SU-DHL-6 (cell line): Measurements from ENCODE around the gene RNF7.

Experiments used
- H2AFZ ChIP-seq: fragments of 200-600 bp; sonication (generic); 2 replicates; pipeline ENCODE4 v1.6.1; 2014; ENCODE audit warnings: low read depth, mild to moderate bottlenecking, moderate library complexity, mixed read lengths, antibody characterized with exemption, low read length; ENCODE audit not compliant: severe bottlenecking
- H3F3A ChIP-seq: fragments of 200-600 bp; shearing (Covaris generic); 2 replicates; pipeline ENCODE4 v1.6.0; 2016; ENCODE audit warnings: antibody characterized with exemption, mild to moderate bottlenecking; ENCODE audit not compliant: insufficient read depth
- H3K27ac ChIP-seq: fragments of 200-600 bp; sonication (generic); 2 replicates; pipeline ENCODE4 v1.5.1; 2016; ENCODE audit warnings: low read depth, mild to moderate bottlenecking, low read length, moderate library complexity, mixed read lengths
- H3K27me3 ChIP-seq: fragments of 200-600 bp; sonication (generic), shearing (Covaris generic); 2 replicates; pipeline ENCODE4 v1.6.0; 2014; ENCODE audit warnings: mild to moderate bottlenecking, low read length
- H3K36me3 ChIP-seq: fragments of 200-600 bp; sonication (generic); 2 replicates; pipeline ENCODE4 v1.6.1; 2014; ENCODE audit warnings: mild to moderate bottlenecking, low read length, mixed read lengths
- H3K4me2 ChIP-seq: fragments of 300-600, 200-600 bp; shearing (Covaris generic), sonication (generic); 2 replicates; pipeline ENCODE4 v1.6.0; 2014; ENCODE audit warnings: low read length, low read depth, mild to moderate bottlenecking; ENCODE audit not compliant: poor library complexity, severe bottlenecking
- H3K4me3 ChIP-seq: fragments of 200-600 bp; sonication (generic); 2 replicates; pipeline ENCODE4 v1.5.1; 2014; ENCODE audit warnings: antibody characterized with exemption, low read length, mild to moderate bottlenecking, mixed read lengths; ENCODE audit not compliant: insufficient read depth, poor library complexity, severe bottlenecking
- H3K79me2 ChIP-seq: fragments of 200-600 bp; sonication (generic); 2 replicates; pipeline ENCODE4 v1.6.1; 2014; ENCODE audit warnings: mild to moderate bottlenecking, low read length, moderate library complexity; ENCODE audit not compliant: insufficient read depth
- H3K9ac ChIP-seq: fragments of 200-600 bp; sonication (generic); 2 replicates; pipeline ENCODE4 v1.7.0; 2014; ENCODE audit warnings: mild to moderate bottlenecking, low read length
- H3K9me2 ChIP-seq: fragments of 200-600 bp; sonication (generic); replicated peaks from 2 replicates; pipeline ENCODE4 v1.6.1; 2014; ENCODE audit warnings: low read length; ENCODE audit not compliant: insufficient read depth
- H3K9me3 ChIP-seq: fragments of 200-600 bp; sonication (generic); 2 replicates; pipeline ENCODE4 v1.6.1; 2014; ENCODE audit warnings: low read length, mixed read lengths; ENCODE audit not compliant: insufficient read depth
- H4K20me1 ChIP-seq: fragments of 200-600 bp; sonication (generic); 2 replicates; pipeline ENCODE4 v1.6.1; 2014; ENCODE audit warnings: low read depth, mild to moderate bottlenecking, antibody characterized with exemption, low read length, moderate library complexity, mixed read lengths
- EZH2phosphoT487 ChIP-seq: fragments of 200-600 bp; sonication (generic), shearing (Covaris generic); conservative IDR thresholded peaks from 2 replicates; pipeline ENCODE4 v1.6.1; 2018; ENCODE audit warnings: mild to moderate bottlenecking, antibody characterized with exemption, low read length, moderate library complexity, mixed read lengths
- TF ChIP-seq, protein P1 (sequence below): fragments of 200-600 bp; sonication (generic); IDR thresholded peaks from one replicate; pipeline ENCODE4 v1.5.1; 2017; ENCODE audit warnings: antibody characterized with exemption, mild to moderate bottlenecking, low read length, moderate library complexity; ENCODE audit not compliant: insufficient read depth, poor library complexity, severe bottlenecking

Gene RNF7

DNA sequence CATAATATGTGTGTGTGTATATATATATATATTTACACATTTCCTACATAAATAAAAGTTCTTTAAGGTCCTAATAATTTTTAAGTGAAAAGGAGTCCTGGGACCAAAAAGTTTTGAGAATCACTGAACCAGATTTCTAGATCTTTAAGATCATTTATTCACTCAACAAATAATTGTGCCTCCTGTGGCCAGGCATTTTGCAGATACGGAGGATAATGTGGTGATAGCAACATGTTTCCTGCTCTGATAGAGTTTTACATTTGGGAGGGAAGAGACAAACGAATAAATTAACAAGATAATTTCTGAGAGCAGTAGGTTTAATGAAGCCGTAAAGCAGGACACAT, 448 bp upstream of the RNF7 start:
- peaks cover 3% of the 10 kb centered on the region; the same call in 1 of the 2 replicates for H3F3A ChIP-seq
- H4K20me1 ChIP-seq = peaks cover 18% of the 10 kb centered on the region
- H3K9me2 ChIP-seq = no peaks in the 10 kb centered on the region
- H3K79me2 ChIP-seq = peaks cover 46% of the 10 kb centered on the region
- TF ChIP-seq EZH2phosphoT487 = no peak
- TF ChIP-seq, protein P1, sequence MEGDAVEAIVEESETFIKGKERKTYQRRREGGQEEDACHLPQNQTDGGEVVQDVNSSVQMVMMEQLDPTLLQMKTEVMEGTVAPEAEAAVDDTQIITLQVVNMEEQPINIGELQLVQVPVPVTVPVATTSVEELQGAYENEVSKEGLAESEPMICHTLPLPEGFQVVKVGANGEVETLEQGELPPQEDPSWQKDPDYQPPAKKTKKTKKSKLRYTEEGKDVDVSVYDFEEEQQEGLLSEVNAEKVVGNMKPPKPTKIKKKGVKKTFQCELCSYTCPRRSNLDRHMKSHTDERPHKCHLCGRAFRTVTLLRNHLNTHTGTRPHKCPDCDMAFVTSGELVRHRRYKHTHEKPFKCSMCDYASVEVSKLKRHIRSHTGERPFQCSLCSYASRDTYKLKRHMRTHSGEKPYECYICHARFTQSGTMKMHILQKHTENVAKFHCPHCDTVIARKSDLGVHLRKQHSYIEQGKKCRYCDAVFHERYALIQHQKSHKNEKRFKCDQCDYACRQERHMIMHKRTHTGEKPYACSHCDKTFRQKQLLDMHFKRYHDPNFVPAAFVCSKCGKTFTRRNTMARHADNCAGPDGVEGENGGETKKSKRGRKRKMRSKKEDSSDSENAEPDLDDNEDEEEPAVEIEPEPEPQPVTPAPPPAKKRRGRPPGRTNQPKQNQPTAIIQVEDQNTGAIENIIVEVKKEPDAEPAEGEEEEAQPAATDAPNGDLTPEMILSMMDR = no peak
- no peaks in the 10 kb centered on the region; the same call in 1 of the 2 replicates for H3K36me3 ChIP-seq
- peak overlapping the region; percentile 90 for H3K4me2 ChIP-seq
- H3K9me3 ChIP-seq = no peaks in the 10 kb centered on the region
- no peaks in the 10 kb centered on the region for H3K27me3 ChIP-seq
- H3K27ac ChIP-seq = peak overlapping the region; percentile 67
- peak overlapping the region; percentile 51 for H3K4me3 ChIP-seq
- H3K9ac ChIP-seq = peak overlapping the region; percentile 92
- H2AFZ ChIP-seq = peak overlapping the region; percentile 94

DNA sequence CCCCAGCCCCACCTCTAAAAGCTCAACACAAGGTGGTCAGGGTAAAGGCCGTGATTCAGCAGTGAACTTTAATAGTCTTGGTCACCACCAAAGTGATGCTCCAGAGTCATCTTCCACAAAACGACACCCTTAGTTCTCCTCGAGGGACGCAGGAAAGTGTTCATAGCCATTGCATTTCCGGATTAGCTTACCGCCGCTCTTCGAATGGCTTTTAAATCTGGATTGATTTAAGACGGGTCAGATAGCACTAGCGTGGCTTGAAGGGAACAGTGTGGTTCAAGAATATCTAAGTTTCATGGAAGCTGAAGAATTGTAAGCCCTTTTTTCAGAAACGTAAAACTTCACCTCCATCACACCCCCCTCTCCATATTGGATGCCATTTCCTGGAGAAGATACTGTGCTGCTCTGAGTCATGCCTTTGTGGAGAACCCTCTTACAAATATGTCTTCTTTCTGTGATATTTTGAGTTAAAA, 829 bp downstream of the RNF7 start:
- Histone ChIP-seq H3K27me3 (no peaks in the 10 kb centered on the region), H3F3A (peaks cover 3% of the 10 kb centered on the region; the same call in 1 of the 2 replicates), H3K79me2 (peaks cover 58% of the 10 kb centered on the region), H3K36me3 (peaks cover 7% of the 10 kb centered on the region; the same call in 1 of the 2 replicates), H3K4me2 (peak overlapping the region; percentile 85), H3K9me3 (no peaks in the 10 kb centered on the region), H3K4me3 (peak overlapping the region; percentile 74), H3K9ac (peak overlapping the region; percentile 92), H2AFZ (peak overlapping the region; percentile 95), H3K9me2 (no peaks in the 10 kb centered on the region), H3K27ac (peak overlapping the region; percentile 64), H4K20me1 (peaks cover 25% of the 10 kb centered on the region)
- TF ChIP-seq, protein P1 = no peak
- TF ChIP-seq EZH2phosphoT487 = no peak

DNA sequence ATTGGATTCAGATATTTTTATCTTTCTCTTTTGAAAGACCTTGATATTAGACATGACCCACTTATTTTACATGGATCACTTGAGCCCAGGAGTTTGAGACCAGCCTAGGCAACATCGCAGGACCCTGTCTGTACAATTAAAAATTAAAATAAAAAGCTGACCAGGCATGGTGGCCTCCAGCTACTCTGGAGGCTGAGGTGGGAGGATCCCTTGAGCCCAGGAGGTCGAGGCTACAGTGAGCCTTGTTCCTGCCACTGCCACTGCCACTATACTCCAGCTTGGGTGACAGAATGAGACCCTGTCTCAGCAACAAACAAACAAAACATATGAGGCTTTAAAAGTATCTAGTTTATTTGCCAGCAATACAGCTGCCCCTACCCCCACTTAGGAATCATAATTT, 1.6 kb downstream of the RNF7 start:
- H3K27me3 ChIP-seq = no peaks in the 10 kb centered on the region
- H3K4me2 ChIP-seq = peak overlapping the region; percentile 85
- no peaks in the 10 kb centered on the region for H3K9me2 ChIP-seq
- H2AFZ ChIP-seq = no peak overlapping the region
- no peak overlapping the region for H3K27ac ChIP-seq
- peaks cover 66% of the 10 kb centered on the region for H3K79me2 ChIP-seq
- peak overlapping the region; percentile 92 for H3K9ac ChIP-seq
- no peak for TF ChIP-seq EZH2phosphoT487
- TF ChIP-seq, protein P1 = no peak
- H4K20me1 ChIP-seq = peaks cover 25% of the 10 kb centered on the region
- H3K9me3 ChIP-seq = no peaks in the 10 kb centered on the region
- H3F3A ChIP-seq = peaks cover 3% of the 10 kb centered on the region; the same call in 1 of the 2 replicates
- H3K4me3 ChIP-seq = peak overlapping the region; percentile 74
- H3K36me3 ChIP-seq = peaks cover 13% of the 10 kb centered on the region; the same call in 1 of the 2 replicates
